Glomerular visceral epithelial cell (primary cell): ENCODE results near the gene P3H4.
A peak's percentile ranks its signal among the peaks of the same experiment; 100 is the strongest.

Experiments
- DNase-seq: peaks from one replicate; pipeline ENCODE4 v3.0.0-alpha.2; 2016; ENCODE audit errors: extremely low spot score

P3H4 gene

GRCh38 chr17:41822216-41823140 is 10.7 kb upstream of the P3H4 start:
- no peak for DNase-seq

GRCh38 chr17:41821776-41822175 is 10.0 kb upstream of the P3H4 start:
- no peak for DNase-seq

GRCh38 chr17:41818024-41818423 is 6.3 kb upstream of the P3H4 start:
- DNase-seq: no peak

- no peak for DNase-seq
These were observed 5.0 kb upstream of the P3H4 start for GRCh38 chr17:41816637-41817320.

- DNase-seq: peak; percentile 89
These were observed 2.4 kb upstream of the P3H4 start for GRCh38 chr17:41814195-41814594.

- DNase-seq: no peak
These were observed 2.0 kb upstream of the P3H4 start for GRCh38 chr17:41813699-41814124.

GRCh38 chr17:41813152-41813680 is 1.5 kb upstream of the P3H4 start:
- DNase-seq: no peak

GRCh38 chr17:41812381-41813151 is 817 bp upstream of the P3H4 start, which contains the start of gene FKBP10:
TSS of gene FKBP10 (plus strand) at chr17:41813004. CDS start at chr17:41813035, 31 bp downstream.
- peak; percentile 65 for DNase-seq

GRCh38 chr17:41810659-41811548 is 845 bp downstream of the P3H4 start:
- no peak for DNase-seq

- DNase-seq: no peak
These were observed 4.9 kb downstream of the P3H4 start for GRCh38 chr17:41806685-41807445.

GRCh38 chr17:41803049-41804020 is 8.4 kb downstream of the P3H4 start:
- no peak for DNase-seq

GRCh38 chr17:41801374-41802271 is 10.1 kb downstream of the P3H4 start:
- DNase-seq: peak; percentile 96

- peak; percentile 82 for DNase-seq
These were observed 11.0 kb downstream of the P3H4 start for GRCh38 chr17:41800601-41801373.

GRCh38 chr17:41799366-41799765 is 12.4 kb downstream of the P3H4 start:
- DNase-seq: no peak

GRCh38 chr17:41797377-41797776 is 14.4 kb downstream of the P3H4 start:
- DNase-seq: no peak

GRCh38 chr17:41796121-41796895 is 15.4 kb downstream of the P3H4 start:
- no peak for DNase-seq
